Subcutaneous adipose tissue (tissue), 4 donors: ENCODE measurements around the gene SEMA6D. TPM values are rescaled to one million over a fixed set of nuclear protein-coding genes. Genes with fewer than 3 reads are reported as not detected.

Experiments used
- total RNA-seq, 4 donors: library from RNA; depleted of rRNA; stranded (reverse); fragments of >200 nt; gene quantifications; one replicate each; pipeline ENCODE4 v1.1.0, GENCODE V29; 2016
- TF ChIP-seq, protein P1 (sequence below): fragments of 450-650 bp; IDR thresholded peaks from one replicate; pipeline ENCODE4 v1.5.1; 2016; ENCODE audit warnings: low read depth, mild to moderate bottlenecking, control low read depth, antibody characterized with exemption, moderate library complexity

Gene SEMA6D
- total RNA-seq, 4 donors from 2014 or later = 3.7 to 9.6 (median 6.3) TPM

DNA sequence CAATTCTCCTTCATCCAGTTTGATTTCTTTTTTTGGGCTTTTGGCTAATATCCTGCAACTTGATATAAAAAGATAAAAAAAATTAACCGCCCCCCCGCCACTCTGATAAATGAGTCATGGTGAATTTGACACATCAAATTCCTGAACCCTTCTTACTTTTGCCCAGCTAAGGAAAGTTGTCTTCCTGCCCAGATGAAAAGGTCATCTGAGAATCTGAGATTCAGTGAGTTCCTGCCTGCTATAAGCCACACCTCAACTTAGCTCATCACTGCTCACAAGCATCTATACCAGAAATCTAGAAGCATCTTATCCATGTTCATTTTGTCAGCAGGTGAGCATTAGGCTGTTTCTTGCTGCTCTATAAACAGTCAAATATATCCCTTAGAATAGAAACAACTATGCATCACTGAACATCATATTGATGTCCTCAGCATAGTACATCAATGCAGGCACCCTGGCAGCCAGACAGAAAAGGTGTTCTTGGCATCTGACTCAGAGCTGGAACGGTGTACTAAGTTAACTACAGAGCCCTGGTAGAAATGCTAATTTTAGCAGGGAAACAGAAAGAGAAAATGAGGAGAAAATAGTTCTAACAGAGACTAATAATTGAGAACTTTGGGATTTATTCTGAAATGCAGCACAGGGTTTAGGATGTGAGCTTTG is 77.1 kb downstream of the SEMA6D start:
- TF ChIP-seq, protein P1, sequence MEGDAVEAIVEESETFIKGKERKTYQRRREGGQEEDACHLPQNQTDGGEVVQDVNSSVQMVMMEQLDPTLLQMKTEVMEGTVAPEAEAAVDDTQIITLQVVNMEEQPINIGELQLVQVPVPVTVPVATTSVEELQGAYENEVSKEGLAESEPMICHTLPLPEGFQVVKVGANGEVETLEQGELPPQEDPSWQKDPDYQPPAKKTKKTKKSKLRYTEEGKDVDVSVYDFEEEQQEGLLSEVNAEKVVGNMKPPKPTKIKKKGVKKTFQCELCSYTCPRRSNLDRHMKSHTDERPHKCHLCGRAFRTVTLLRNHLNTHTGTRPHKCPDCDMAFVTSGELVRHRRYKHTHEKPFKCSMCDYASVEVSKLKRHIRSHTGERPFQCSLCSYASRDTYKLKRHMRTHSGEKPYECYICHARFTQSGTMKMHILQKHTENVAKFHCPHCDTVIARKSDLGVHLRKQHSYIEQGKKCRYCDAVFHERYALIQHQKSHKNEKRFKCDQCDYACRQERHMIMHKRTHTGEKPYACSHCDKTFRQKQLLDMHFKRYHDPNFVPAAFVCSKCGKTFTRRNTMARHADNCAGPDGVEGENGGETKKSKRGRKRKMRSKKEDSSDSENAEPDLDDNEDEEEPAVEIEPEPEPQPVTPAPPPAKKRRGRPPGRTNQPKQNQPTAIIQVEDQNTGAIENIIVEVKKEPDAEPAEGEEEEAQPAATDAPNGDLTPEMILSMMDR = no peak

DNA sequence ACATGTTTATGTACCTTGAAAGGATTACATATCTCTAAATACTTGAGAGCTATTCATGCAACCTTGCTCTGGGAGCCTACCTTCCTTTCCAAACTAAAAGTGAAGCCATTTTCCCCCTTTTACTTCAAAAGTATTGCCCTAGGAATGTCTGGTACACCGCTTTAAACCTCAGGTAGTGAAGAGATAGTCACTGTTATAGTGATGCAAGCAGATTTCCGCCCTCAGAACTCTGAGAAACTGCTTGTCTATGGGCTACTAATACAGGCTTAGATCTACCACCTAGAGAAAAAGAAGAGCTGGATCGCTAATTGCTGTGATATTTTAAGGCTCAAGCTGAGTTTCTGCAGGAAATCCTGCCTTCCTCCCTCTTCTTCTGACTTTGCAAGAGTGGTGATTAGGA is 78.6 kb downstream of the SEMA6D start:
- TF ChIP-seq, protein P1 = no peak

DNA sequence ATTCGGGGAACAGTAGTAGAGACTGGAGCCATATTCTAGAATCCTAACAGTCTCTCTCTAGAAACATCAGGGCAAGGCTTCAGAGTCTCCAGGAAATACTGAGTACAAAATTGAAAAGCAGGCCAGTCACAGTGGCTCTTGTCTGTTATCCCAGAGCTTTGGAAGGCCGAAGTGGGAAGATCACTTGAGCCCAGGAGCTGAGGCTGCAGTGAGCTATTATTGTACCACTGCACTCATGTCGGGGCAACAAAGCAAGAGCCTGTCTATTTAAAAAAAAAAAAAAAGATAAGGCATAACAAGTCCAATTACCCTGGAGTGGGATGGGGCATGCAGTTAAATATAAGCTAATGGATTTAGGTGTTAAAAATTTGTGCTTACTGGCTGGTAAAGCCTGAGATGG is 79.0 kb downstream of the SEMA6D start:
- TF ChIP-seq, protein P1 = no peak

DNA sequence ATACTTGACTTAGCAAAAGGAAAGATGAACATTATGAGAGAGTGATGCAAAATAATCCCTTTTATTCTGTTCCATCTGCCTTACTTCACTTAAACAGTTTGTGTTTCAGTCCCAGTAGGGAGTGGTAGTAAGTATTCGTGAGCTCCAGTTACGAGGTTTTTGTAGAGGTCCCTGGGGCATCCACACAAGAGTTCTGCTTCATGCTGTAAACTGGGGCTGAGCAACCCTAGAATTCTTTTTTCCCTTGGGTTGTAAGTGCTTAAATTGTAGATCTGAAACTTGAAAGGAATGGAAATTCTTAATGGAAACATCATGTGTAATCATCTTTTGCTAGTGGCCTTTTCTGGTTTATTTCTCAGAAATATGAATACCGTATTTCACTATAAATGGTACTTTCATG is 79.5 kb downstream of the SEMA6D start:
- TF ChIP-seq, protein P1 = no peak

DNA sequence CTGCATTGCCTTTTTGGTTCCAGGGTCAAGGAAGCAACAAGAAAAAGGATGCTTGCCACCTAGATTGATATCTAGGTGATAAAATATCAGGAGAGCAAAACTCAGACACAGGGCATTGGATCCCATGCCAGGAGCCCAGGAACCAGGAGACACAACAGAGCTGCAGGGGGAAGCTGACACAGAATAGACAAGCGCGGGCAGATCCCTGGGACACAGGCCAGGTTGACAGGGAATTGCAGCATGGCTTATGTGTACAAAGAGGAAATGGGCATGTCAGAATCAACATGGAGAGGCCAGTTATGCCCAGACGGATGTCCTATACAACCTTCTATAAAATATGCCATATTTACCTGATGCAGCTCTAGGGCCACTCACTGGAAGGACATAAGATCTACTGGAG is 84.2 kb downstream of the SEMA6D start:
- TF ChIP-seq, protein P1 = no peak

DNA sequence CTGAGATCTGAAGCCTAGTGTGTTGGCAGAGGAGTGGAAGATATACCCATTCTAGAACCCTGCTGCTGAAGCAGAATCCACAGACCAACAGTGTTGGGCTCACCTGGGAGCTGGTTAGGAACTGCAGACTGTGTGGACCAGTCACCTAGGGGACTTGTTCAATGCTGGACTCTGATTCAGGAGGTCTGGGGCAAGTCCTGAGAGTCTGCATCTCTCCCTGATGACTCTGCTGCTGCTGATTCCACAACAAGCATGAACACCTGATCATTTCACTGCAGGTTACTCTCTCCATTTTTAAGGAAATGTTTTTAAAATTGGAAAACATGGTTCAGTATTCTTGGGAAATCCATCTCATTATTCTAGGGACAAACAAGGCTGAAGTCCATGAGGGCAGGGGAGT is 84.9 kb downstream of the SEMA6D start:
- TF ChIP-seq, protein P1 = no peak

DNA sequence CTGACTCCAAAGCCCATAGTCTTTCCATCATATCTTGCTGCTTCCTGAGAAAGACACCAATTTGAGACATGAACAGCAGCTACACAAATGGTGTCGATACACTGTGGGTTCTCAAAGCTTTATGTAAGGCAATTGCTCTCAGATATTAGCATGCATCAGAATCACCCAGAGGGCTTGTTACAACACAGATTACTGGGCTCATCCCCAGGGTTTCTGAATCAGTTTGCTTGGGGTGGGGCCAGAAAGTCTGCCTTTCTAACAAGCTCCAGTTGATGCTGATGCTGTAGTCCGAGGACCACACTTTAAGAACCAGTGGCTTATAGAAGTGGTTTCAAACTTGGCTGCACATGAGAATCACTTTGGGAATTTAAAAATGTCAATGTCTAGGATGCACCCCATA is 86.5 kb downstream of the SEMA6D start:
- TF ChIP-seq, protein P1 = no peak
